TTC549 (cell line): ENCODE results near the gene FJX1.
A peak's percentile ranks its signal among the peaks of the same experiment; 100 is the strongest.

Experiments used
- FAIRE-seq: peaks from 2 replicates; lab custom pipeline; 2012; peaks lifted over from hg19 to GRCh38; lab: Jason Lieb, UNC

Gene FJX1

DNA sequence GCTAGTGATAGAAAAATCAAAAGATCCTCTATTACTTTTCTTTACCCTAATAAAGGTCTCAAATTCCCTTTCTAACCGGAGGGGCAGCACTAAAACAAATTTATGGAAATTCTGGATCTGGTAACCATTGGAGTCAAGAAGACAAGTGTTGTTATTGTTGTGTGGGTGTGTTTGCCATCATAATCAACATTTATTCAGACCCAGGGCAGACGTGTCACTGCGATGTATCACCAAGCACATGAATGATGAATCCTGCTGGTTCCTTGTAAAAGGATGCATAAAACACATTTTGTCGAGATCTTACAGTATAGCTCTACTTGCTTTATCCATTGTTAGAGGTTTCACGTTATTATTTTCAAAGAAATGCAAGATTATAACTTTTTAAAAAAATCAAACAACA, 12.1 kb upstream of the FJX1 start:
- FAIRE-seq, result no peak

DNA sequence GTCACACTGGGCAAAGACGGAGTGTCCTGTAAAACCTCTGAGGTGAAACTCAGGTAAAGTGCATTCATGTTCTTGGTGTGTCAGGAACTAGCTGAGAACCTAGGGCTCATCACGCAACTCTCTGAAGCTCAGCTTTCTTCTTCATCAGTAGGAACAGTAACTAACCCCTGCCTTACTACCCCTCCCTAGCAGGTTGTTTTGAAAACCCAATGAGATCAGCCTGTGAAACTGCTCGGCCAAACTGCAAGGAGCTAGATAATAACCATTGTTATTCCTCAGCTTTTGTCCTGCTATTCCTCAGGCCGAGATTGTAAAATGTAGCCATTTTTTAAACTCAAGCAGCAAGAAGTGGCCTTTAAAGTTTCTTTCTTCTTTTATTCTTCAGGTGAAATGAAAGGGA, 9.8 kb upstream of the FJX1 start:
- FAIRE-seq, result no peak

DNA sequence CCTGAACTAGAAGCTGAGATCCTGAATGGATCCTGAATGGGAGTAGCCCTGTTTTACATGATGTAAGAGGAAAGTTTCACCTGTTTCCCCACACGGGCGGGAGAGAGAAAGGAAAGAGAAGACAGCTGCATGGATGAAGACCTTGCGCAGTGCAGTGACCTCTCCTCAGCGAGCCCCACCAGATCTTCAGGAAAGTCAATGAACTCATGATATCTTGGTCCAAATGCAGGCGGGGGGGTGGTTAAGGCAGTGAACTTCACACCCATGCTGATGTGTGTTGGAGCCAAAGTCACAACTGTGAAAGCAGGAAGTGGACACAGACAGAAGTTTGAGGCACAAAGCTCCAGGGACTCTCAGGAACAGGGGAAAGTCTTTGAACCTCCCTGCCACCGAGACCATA, 8.6 kb upstream of the FJX1 start:
- FAIRE-seq, result no peak

DNA sequence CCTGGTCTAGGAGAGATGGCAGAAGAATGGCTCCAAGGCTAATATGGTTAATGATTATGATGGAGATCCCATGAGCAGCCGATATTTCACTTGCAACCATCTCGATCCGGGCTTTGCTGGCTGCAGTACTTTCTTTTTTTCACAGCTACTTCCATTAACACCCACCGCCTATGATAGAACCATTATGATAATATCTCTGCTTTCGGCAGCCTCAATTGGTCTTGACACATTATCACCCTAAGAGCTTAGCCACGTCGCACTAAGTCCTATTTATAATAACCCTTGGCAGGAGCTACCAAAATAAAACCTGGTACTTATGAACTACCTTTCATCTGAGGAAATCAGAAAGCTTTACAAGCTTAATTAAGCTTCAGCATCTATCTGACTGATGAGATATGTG, 7.6 kb upstream of the FJX1 start:
- no peak for FAIRE-seq

DNA sequence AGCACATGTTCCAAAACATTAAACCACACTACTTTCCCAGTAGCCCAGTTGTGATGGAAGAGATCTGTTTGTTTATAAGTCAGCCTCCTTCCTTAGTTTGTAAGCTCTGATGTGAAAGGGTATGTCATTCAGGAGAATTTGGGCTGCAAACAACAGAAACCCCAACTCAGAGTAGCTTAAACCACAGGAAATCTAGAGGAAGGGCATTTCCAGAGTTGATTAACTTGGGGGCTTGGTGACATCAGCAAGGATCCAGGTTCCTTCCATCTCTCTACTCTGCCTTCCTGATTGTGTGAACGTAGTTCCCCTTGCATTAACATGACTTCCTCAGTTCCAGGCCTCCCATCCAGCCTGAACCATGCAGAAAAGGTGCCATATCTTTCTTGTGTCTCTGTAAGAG, 6.5 kb upstream of the FJX1 start:
- FAIRE-seq, result no peak

DNA sequence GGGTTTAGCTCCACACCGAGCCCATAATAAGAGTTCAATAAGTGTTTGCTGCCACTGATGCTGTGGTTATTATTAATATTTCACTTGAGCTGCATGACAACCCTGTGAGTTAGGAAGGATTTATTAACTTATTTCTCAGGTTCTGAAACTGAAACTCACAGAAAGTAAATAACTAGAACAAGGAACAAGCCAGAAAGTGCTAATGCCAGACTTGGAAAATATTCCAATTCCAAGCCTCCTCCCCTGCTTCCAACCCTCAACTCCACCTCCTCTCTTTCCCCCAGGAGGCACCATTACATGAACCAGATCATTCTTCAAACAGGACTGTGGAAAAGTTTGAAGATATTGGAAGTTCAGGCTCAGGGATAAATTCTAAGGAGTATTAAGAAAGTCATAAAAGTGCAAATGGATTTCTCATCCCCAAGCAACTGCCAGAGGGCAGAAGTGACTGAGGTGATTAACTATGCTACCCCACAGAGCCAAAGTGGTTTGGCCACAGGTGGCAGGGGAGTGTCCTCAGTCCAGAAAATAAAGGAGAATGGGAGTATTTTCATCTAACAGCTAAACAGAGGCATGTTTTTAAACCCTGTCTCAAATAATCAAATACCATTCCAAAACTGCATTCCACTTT, 3.2 kb upstream of the FJX1 start:
- FAIRE-seq, result no peak

DNA sequence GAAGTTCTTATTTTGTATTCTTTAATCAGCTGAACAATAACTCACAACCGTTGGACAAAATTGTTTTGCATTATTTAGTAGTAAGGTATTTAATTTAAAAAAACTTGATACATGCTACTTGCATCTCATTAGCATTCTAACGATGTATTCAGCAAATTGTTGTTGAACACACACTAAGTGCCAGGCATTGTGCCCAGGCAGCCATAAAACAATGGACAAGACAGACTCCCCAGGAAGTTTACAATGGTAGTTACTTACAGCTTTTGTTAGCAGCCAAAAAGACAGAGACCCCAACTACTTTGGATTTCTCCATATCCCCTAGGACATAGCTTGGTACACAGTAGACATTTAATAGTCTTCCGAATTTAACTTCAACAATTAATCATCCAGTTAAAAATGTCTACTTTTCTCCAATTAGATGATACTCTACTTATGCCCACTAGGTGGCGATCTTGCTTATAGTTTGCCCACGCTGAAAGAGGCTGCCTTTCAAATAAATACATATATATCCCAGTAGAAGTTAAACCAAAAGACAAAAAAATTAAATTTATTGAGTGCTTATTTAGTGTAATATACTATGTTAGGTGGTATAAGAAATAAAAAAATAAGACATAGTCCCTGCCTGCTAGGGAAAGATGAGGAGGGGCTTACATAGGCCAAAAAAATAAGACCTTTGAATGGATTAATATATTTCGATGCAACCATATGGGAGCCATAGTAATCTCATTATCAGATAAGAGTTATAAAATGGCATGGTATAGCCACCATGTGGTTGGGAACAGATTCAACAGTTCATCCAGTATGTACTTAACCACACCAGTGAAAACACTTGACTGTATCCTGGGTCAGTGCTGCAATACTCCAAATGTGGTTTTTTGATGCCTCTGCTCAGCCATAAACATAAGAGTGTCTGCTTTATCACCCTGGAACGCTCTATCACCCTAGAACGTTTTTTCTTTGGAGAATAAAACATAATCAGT, 2.0 kb upstream of the FJX1 start:
- FAIRE-seq, result peak; percentile 91

DNA sequence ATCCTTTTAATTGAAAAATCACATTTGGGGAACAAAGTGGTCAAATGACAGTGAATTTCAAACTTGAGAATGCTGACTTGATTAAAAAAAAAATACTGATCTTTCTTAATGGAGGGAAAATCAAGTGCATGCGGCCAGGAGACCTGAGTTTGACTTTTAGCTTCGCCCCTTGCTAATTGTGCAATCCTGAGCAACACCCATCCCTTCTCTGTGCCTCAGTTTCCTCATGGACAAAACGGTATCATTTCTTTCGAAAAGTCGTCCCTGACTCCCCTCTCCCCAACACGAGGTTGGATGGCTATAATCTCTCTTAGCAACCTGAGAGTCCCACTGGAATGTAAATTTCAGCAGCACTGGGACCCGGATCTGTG, 959 bp upstream of the FJX1 start:
- no peak for FAIRE-seq

DNA sequence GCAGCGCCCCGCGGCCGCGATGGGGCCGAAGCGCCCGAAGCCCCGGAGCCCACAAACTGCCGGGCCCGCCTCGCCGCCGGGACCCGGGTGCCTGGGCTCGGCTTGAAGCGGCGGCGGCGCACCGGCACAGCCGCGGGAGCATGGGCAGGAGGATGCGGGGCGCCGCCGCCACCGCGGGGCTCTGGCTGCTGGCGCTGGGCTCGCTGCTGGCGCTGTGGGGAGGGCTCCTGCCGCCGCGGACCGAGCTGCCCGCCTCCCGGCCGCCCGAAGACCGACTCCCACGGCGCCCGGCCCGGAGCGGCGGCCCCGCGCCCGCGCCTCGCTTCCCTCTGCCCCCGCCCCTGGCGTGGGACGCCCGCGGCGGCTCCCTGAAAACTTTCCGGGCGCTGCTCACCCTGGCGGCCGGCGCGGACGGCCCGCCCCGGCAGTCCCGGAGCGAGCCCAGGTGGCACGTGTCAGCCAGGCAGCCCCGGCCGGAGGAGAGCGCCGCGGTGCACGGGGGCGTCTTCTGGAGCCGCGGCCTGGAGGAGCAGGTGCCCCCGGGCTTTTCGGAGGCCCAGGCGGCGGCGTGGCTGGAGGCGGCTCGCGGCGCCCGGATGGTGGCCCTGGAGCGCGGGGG, 346 bp downstream of the FJX1 start:
- FAIRE-seq, result no peak

DNA sequence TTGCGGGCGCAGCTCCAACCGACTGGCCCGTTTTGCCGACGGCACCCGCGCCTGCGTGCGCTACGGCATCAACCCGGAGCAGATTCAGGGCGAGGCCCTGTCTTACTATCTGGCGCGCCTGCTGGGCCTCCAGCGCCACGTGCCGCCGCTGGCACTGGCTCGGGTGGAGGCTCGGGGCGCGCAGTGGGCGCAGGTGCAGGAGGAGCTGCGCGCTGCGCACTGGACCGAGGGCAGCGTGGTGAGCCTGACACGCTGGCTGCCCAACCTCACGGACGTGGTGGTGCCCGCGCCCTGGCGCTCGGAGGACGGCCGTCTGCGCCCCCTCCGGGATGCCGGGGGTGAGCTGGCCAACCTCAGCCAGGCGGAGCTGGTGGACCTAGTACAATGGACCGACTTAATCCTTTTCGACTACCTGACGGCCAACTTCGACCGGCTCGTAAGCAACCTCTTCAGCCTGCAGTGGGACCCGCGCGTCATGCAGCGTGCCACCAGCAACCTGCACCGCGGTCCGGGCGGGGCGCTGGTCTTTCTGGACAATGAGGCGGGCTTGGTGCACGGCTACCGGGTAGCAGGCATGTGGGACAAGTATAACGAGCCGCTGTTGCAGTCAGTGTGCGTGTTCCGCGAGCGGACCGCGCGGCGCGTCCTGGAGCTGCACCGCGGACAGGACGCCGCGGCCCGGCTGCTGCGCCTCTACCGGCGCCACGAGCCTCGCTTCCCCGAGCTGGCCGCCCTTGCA, 1.0 kb downstream of the FJX1 start:
- no peak for FAIRE-seq

DNA sequence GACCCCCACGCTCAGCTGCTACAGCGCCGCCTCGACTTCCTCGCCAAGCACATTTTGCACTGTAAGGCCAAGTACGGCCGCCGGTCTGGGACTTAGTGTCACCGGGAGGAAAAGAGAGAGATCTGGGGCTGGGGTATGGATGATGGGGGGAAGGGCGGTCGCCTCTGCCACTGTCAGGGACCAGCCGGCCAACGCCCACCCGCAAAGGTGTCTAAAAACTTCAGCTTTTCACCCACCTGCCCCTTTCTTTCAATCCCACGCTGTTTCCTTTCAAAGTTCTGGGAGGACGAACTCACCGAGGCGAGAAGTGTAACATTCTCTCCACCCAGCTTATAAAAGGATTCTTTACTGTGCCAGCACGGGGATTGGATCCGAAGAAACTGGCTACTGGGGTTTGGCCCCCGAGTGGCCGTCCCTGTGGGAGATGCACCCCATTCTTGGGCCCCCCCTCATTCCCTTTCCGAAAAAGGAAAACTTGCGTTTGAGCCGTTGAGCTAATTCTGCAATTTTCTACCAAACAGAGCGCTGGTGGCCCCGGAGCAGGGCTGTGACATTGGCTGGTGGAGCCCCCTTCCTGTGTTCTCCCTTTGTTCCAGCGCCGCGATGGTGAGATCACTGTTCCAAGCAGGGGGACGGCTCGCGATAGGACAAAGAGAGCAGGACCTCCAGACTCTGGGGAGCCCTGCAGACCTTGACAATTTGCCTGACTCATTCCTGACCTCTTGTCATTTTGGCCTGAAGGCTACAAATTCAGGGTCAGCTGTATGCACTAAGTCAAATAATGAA, 1.8 kb downstream of the FJX1 start:
- no peak for FAIRE-seq

DNA sequence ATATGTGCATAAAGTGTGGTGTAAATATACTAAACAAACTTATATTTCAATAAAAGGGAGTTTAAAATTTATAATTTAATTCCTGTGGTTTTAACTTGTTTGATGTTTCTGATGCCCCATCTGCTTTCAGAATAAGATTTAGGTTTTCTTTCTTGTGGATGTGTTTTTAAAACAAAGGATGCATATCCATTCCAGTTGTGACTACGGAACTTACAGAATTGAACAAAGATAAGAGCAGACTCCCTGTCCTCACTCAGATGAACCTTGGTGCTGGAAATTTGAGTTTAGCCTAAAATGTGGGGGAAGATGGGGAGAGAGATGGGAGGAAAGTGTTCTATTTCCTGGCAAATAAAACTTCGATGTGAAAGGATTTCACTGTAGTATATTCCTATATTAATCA, 2.5 kb downstream of the FJX1 start:
- no peak for FAIRE-seq

DNA sequence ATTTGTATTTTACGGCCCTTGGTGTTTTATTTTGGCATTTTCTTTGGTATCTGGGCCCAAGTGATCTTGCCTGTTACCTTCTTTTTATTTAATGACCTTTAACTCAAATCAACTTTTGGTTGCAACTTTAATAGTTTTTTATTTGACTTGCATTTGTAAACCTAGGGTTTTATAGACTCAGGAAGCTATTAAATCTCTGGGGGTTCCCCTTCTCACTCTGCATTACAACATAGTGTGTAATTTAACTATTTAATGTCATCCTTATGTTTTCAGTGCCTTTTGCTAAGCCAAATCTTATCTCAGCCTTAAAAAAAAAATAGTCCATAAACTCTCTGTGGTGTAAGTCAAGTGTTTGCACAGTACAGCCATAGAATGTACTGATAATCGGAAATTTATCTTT, 3.4 kb downstream of the FJX1 start:
- no peak for FAIRE-seq

DNA sequence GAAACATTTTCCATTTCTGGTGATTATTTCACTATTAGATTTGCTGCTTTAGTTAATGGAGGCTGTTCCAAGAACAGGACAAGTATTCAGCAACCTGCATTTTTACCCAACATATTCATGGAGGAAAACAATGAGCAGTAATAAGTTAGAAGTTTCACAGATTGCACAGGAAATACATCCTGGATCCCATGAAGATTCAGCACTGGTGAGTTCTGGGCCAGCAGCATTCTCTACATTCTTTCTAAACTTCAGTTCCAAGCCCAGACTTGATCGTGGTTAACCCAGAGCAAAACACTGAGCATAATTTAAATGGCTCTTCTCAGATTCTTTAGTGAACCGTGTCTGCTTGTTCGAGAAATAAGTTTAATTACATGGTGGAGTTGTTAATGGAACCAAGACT, 3.8 kb downstream of the FJX1 start:
- no peak for FAIRE-seq

DNA sequence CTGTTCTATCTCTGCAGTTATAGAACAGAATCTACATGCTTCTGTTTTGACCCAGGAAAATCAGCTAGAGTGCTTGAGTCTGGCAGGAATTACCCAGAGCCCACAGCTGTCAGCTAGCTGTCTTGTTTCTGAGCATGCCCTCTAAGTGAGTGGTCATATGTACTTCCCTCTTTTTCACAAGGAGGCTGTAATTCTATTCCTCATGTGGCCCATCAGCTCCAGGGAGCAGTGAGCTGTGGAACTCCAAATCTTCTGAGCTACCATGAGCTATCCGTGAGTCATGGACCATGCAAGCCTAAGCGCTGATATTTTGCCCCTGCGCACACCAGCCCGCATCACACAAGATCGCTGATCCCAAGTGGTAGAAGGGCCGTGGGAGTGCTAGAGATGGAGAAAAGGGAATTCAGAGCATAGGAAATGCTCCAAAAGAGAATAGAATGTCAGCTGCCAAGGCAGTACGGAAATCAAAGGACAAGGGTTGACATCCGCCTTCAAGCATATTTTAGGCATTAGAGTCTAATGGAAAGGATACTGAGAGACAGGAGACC, 5.4 kb downstream of the FJX1 start:
- FAIRE-seq, result no peak

DNA sequence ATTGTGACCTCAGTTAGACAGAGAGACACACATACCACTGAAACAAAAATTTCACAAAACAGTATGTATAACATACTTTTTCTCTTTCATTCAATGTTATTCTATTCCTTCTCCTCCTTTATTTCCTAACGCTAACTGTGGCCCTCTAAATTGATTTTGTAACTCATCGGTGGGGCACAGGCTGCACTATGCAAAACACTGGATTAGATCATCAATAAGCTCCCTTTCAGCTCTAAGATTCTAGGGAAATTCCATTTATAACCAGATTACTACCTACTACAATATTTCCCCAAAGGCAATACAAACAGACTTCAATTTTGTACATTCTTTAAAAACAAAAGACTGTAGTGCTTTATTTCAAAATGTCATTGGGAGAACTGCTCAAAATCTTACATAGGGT, 6.1 kb downstream of the FJX1 start:
- FAIRE-seq, result no peak

DNA sequence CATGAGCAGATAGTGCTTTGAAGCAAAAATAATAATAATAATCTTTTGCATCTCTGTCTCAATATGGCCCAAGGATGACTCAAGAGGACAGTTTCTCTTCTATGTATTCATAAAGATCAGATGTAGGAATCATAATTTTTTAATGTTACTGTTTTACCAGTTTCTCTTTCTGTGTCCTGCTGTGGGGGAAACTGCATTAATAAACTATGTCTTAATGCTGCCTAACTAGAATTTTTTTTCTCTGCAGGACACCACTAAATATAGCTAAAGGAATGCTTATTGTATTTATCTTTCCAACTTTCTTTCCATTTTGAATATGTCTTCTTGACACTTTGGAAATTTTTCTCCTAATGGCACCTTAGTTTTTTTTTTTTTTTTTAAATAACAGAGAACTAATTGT, 6.5 kb downstream of the FJX1 start:
- FAIRE-seq, result no peak

DNA sequence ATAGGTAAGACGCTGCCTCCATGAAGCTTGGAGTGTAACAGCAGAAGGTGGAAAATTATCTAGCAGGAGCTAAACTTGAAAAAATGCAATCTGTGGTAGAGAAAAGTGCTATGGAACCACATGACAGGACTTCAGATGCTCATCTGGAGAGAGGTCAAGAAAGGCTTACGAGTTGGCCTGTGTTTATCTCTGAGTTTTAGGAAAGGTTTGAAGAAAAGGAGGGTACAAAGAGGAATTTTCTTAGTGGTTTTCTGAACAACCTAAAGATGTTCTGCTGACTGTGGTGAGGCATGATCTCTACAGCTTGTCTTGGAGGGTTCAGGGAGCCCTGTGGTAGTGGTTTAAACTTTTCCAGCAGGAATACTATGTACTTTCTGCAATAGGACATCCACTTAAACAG, 8.2 kb downstream of the FJX1 start:
- FAIRE-seq, result no peak

DNA sequence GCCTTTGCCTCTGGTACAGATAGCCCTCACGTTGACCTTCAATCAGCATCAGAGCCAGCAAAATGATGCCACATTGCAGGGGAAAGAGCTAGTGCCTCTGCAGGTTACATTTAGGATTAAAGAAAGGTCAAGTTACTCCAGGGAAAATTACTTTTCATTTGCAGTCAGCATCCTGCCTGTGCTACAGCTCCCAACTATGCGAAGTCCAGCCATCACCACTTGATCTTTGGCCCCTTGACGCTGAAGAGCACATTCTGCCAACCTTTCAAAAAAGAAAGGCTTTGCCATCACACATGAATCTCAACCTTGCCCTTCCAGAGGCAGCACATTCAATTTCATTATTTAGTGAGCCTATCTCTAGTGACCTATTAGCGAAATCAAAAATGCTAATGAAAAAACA, 11.3 kb downstream of the FJX1 start:
- no peak for FAIRE-seq

DNA sequence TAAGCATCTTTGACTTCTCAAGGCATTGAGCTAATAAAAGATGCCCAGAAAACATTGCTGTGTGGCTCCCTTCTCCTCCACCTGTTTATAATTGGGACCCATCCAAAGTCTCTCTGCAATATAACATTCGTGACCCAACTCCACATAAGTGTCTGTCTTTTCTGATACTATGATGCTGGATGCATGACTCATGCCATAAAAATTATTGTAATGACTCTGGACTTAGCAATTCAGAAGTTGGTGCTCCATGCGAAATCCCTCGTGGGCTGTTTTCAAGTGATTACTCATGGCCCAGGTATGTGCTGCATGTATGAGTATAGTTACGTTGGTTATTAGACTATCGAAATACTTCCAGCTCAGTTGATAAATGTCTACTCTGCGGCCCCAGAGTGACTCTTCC, 11.7 kb downstream of the FJX1 start:
- no peak for FAIRE-seq

DNA sequence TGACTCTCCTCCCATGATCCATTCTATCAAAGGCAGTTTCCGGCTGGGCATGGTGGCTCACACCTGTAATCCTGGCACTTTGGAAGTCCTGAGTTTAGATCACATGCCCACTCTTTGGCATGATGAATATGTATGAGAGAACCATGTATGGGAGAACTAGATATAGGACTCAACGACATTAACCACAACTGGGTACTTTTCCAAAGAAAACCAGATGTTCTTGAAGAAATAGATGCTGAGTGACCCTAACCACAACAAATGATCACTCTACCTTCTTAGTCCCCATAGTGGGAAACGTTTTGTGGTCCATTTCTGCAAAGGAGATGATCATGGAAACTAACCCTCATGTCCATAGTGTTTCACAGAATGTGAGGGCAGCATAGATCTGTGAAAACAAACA, 13.6 kb downstream of the FJX1 start:
- no peak for FAIRE-seq

DNA sequence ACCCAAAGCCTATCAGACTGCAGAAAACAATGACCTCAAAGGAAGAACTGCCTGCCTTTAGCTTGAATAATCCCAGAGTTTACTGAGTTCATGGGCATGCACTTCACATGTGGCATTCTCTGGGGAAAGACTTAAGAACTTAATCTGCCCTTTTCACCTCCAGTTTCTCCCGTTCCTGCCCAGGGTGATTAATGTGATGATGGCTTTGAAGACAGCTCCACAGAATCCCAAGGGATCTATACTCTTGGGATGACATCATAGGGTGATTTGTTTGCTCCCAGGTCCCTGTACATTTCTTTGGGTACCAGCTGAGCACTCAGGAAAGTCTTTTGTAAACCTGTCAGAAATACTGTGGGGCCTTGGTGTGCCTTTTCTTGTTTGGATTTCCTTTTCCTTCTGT, 14.0 kb downstream of the FJX1 start:
- FAIRE-seq, result no peak
